ENCODE results near the gene PDXP. TPM values are rescaled to one million over a fixed set of nuclear protein-coding genes. Genes with fewer than 3 reads are reported as not detected.

The PDXP gene
- total RNA-seq, 1 donor from 2014 or later: 22.4 TPM

- Histone ChIP-seq H3K4me3 (ENCODE audit: insufficient read depth, low read depth, low read length) (no peak overlapping the region), H3K4me2 (ENCODE audit: low read length) (no peak overlapping the region), H3K27ac (ENCODE audit: low read depth, low read length) (no peak overlapping the region), H3K79me2 (ENCODE audit: insufficient read depth, low read length) (no peaks in the 10 kb centered on the region), H3K4me1 (ENCODE audit: insufficient read depth, low read length) (no peaks in the 10 kb centered on the region), H4K20me1 (ENCODE audit: insufficient read depth, low read length) (peaks cover 6% of the 10 kb centered on the region), H3K36me3 (ENCODE audit: insufficient read depth, low read length) (peaks cover 6% of the 10 kb centered on the region), H3K27me3 (ENCODE audit: insufficient read depth, low read length) (no peaks in the 10 kb centered on the region), H3K9ac (ENCODE audit: low read length) (no peak overlapping the region), H3K9me3 (ENCODE audit: insufficient read depth, low read depth, low read length) (no peaks in the 10 kb centered on the region), H2AFZ (ENCODE audit: low read depth, low read length) (no peak overlapping the region)
- no peak for TF ChIP-seq CTCF (IDR thresholded peaks at IDR 0.05; ENCODE audit: insufficient read depth, low read depth, low read length)
- no peak for TF ChIP-seq EZH2 (IDR thresholded peaks at IDR 0.05; ENCODE audit: insufficient read depth, low read length)
- H3K9me3 Mint-ChIP-seq (ENCODE audit: unreplicated experiment): no peaks in the 10 kb centered on the region
- peaks cover 17% of the 10 kb centered on the region for H3K36me3 Mint-ChIP-seq (ENCODE audit: low read depth, unreplicated experiment)
- peaks cover 5% of the 10 kb centered on the region for H3K4me1 Mint-ChIP-seq (ENCODE audit: low read depth, unreplicated experiment)
- H3K4me3 Mint-ChIP-seq (ENCODE audit: unreplicated experiment): no peak overlapping the region
- no peaks in the 10 kb centered on the region for H3K27me3 Mint-ChIP-seq (ENCODE audit: low read depth, unreplicated experiment)
- DNase-seq (ENCODE audit: low read depth): peak; percentile 74
- no peak overlapping the region for H3K27ac Mint-ChIP-seq (ENCODE audit: unreplicated experiment)
- FAIRE-seq: no peak
These were observed 10.6 kb upstream of the PDXP start for GRCh38 chr22:37647928-37648327.

GRCh38 chr22:37650463-37651136, 7.9 kb upstream of the PDXP start:
- H3K27ac Mint-ChIP-seq (ENCODE audit: unreplicated experiment): no peak overlapping the region
- no peak overlapping the region for H3K4me3 ChIP-seq (ENCODE audit: insufficient read depth, low read depth, low read length)
- H3K36me3 Mint-ChIP-seq (ENCODE audit: low read depth, unreplicated experiment): peaks cover 14% of the 10 kb centered on the region
- no peaks in the 10 kb centered on the region for H3K27me3 Mint-ChIP-seq (ENCODE audit: low read depth, unreplicated experiment)
- H3K9me3 Mint-ChIP-seq (ENCODE audit: unreplicated experiment): no peaks in the 10 kb centered on the region
- FAIRE-seq: no peak
- no peak overlapping the region for H3K4me3 Mint-ChIP-seq (ENCODE audit: unreplicated experiment)
- no peaks in the 10 kb centered on the region for H3K27me3 ChIP-seq (ENCODE audit: insufficient read depth, low read length)
- H3K9me3 ChIP-seq (ENCODE audit: insufficient read depth, low read depth, low read length): no peaks in the 10 kb centered on the region
- no peaks in the 10 kb centered on the region for H3K79me2 ChIP-seq (ENCODE audit: insufficient read depth, low read length)
- TF ChIP-seq EZH2 (IDR thresholded peaks at IDR 0.05; ENCODE audit: insufficient read depth, low read length) (no peak), CTCF (IDR thresholded peaks at IDR 0.05; ENCODE audit: insufficient read depth, low read depth, low read length) (no peak)
- H2AFZ ChIP-seq (ENCODE audit: low read depth, low read length): no peak overlapping the region
- no peaks in the 10 kb centered on the region for H4K20me1 ChIP-seq (ENCODE audit: insufficient read depth, low read length)
- no peak for DNase-seq (ENCODE audit: low read depth)
- no peak overlapping the region for H3K27ac ChIP-seq (ENCODE audit: low read depth, low read length)
- no peak overlapping the region for H3K9ac ChIP-seq (ENCODE audit: low read length)
- no peak overlapping the region for H3K4me2 ChIP-seq (ENCODE audit: low read length)
- H3K36me3 ChIP-seq (ENCODE audit: insufficient read depth, low read length): peaks cover 6% of the 10 kb centered on the region
- no peaks in the 10 kb centered on the region for H3K4me1 Mint-ChIP-seq (ENCODE audit: low read depth, unreplicated experiment)
- H3K4me1 ChIP-seq (ENCODE audit: insufficient read depth, low read length): no peaks in the 10 kb centered on the region

GRCh38 chr22:37654563-37655251, 3.8 kb upstream of the PDXP start:
- Histone ChIP-seq H3K9ac (ENCODE audit: low read length) (no peak overlapping the region), H3K27me3 (ENCODE audit: insufficient read depth, low read length) (no peaks in the 10 kb centered on the region), H3K4me3 (ENCODE audit: insufficient read depth, low read depth, low read length) (no peak overlapping the region), H3K79me2 (ENCODE audit: insufficient read depth, low read length) (peaks cover 7% of the 10 kb centered on the region), H3K9me3 (ENCODE audit: insufficient read depth, low read depth, low read length) (no peaks in the 10 kb centered on the region), H3K27ac (ENCODE audit: low read depth, low read length) (no peak overlapping the region), H2AFZ (ENCODE audit: low read depth, low read length) (no peak overlapping the region), H3K4me2 (ENCODE audit: low read length) (no peak overlapping the region), H4K20me1 (ENCODE audit: insufficient read depth, low read length) (peaks cover 7% of the 10 kb centered on the region), H3K4me1 (ENCODE audit: insufficient read depth, low read length) (peaks cover 11% of the 10 kb centered on the region), H3K36me3 (ENCODE audit: insufficient read depth, low read length) (peaks cover 6% of the 10 kb centered on the region)
- no peak for TF ChIP-seq CTCF (IDR thresholded peaks at IDR 0.05; ENCODE audit: insufficient read depth, low read depth, low read length)
- TF ChIP-seq EZH2 (IDR thresholded peaks at IDR 0.05; ENCODE audit: insufficient read depth, low read length): no peak
- no peaks in the 10 kb centered on the region for H3K9me3 Mint-ChIP-seq (ENCODE audit: unreplicated experiment)
- H3K27ac Mint-ChIP-seq (ENCODE audit: unreplicated experiment): no peak overlapping the region
- no peak overlapping the region for H3K4me3 Mint-ChIP-seq (ENCODE audit: unreplicated experiment)
- H3K27me3 Mint-ChIP-seq (ENCODE audit: low read depth, unreplicated experiment): no peaks in the 10 kb centered on the region
- H3K4me1 Mint-ChIP-seq (ENCODE audit: low read depth, unreplicated experiment): peaks cover 2% of the 10 kb centered on the region
- peaks cover 14% of the 10 kb centered on the region for H3K36me3 Mint-ChIP-seq (ENCODE audit: low read depth, unreplicated experiment)
- FAIRE-seq (no peak), DNase-seq (ENCODE audit: low read depth) (no peak)
